ENCODE measurements around the gene MANF.

The MANF gene

DNA sequence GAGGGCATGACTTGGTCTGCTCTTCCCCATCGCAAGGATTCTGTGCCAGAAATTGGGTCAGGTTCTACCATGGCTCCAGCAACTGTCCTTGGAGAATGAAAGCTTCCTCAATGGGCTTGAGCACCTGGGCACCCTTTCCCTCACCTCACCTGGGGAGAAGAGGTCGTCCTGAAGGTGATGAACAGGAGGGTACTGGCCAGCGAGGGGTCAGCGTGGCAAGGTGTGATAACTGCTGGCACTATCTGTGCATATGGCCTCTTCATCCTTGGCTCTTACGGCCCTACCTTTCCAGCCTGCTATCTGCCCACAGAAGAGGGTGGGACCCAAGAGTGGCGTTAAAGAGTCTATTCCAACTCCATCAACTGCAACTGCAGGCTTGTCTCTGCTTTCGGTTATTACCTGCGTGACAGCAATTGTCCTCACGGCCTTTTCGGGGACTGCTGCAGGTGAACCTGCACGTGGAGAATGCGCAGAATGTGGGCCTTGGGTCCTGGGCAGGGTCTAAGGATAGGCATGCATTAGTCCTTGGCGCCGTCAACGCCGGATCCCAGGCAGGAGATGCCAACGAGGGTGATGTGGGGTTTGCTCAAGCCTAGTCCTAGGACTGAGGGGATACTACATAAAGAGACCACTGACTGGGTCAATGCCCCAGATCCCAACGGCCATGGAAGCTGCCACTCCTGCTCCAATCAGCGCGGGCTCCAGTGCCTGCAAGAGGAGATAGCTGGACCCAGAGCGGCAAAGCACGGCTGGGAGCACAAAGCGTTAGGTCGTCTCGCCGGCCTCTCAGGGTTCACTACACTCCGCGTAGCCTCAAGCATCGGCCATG, 5.4 kb downstream of the MANF start:
- DNase-seq, result no peak

DNA sequence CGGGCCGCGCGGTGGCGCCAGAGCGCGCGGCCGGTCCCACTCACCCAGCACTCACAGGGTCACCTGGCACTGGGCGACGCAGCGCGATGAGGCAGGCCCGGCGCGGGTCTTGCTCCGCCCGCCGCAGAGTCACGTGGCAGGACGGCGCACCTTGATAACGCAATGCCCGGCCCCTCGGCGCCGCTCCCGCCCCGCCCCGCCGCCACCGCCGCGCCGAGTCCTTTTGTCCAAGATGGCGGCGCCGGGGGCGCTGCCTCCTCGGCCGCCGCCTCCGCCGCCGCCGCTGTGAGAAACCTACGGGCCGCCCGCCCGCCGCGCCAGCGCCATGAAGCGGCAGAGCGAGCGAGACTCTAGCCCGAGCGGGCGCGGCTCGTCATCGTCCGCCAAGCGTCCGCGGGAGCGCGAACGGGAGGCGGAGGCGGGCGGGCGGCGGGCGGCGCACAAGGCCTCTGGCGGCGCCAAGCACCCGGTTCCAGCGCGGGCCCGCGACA, 6.0 kb downstream of the MANF start, which contains the start of gene RBM15B:
TSS of gene RBM15B (plus strand) at position 211 of the 491 bp plus-strand sequence. CDS start at position 326, 115 bp downstream.
- DNase-seq, result peak; percentile 74

DNA sequence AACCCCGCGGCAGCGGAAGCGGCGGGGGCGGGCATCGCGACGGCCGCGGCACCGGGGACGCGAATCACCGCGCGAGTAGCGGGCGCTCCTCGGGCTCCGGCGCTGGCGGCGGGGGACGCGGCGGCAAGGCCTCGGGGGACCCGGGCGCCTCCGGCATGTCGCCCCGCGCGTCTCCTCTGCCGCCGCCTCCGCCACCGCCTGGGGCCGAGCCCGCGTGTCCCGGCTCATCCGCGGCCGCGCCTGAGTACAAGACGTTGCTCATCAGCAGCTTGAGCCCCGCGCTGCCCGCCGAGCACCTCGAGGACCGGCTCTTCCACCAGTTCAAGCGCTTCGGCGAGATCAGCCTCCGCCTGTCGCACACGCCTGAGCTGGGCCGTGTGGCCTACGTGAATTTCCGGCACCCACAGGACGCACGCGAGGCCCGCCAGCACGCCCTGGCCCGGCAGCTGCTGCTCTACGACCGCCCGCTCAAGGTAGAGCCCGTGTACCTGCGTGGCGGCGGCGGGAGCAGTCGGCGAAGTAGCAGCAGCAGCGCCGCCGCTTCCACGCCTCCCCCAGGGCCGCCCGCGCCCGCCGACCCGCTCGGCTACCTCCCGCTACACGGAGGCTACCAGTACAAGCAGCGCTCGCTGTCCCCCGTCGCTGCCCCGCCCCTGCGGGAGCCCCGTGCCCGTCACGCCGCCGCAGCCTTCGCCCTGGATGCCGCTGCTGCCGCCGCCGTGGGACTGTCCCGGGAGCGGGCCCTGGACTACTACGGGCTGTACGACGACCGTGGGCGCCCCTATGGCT, 6.7 kb downstream of the MANF start:
- DNase-seq, result no peak

DNA sequence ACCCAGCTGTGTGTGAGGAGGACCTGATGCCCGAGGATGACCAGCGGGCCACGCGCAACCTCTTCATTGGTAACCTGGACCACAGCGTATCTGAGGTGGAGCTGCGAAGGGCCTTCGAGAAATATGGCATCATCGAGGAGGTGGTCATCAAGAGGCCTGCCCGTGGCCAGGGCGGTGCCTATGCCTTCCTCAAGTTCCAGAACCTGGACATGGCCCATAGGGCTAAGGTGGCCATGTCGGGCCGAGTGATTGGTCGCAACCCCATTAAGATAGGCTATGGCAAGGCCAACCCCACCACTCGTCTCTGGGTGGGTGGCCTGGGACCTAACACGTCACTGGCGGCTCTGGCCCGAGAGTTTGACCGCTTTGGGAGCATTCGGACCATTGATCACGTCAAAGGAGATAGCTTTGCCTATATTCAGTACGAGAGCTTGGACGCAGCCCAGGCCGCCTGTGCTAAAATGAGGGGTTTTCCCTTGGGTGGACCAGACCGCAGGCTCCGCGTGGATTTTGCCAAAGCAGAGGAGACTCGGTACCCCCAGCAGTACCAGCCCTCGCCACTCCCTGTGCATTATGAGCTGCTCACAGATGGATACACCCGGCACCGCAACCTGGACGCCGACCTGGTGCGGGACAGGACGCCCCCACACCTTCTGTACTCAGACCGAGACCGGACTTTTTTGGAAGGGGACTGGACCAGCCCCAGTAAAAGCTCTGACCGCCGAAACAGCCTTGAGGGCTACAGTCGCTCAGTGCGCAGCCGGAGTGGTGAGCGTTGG, 7.5 kb downstream of the MANF start:
- no peak for DNase-seq

DNA sequence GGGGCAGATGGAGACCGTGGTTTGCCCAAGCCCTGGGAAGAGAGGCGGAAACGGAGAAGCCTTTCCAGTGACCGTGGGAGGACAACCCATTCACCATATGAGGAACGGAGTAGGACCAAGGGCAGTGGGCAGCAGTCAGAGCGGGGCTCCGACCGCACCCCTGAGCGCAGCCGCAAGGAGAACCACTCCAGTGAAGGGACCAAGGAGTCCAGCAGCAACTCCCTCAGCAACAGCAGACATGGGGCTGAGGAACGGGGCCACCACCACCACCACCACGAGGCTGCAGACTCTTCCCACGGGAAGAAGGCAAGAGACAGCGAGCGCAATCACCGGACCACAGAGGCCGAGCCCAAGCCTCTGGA, 8.0 kb downstream of the MANF start:
- no peak for DNase-seq

DNA sequence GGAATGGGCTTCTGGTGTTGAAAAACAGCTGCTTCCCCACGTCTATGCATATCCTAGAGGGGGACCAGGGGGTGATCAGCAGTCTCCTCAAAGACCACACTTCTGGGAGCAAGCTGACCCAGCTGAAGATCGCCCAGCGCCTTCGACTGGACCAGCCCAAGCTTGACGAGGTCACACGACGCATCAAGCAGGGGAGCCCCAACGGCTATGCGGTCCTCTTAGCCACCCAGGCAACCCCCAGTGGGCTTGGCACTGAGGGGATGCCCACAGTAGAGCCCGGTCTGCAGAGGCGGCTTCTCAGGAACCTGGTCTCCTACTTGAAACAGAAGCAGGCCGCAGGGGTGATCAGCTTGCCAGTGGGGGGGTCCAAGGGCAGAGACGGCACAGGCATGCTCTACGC, 8.5 kb downstream of the MANF start:
- DNase-seq, result no peak

DNA sequence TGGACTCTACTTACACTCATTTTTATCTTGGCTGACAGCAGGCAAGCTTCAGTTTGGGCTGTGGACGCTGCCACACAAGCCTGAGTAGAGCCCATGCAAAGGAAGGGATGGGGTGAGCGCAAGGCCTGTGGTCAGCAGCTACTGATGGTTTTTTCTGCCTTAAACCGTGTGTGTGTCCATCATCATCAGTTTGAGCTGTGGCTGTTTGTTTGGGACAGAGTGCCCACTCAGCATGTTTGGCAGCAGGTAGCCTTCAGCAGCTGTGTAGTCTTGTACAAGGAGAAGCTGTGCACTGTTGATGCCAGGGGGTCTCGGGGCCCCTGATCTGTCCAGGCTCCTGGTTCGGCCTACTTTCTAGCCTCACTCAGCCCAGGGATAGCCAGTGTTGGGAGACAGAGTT, 9.4 kb downstream of the MANF start:
- no peak for DNase-seq

DNA sequence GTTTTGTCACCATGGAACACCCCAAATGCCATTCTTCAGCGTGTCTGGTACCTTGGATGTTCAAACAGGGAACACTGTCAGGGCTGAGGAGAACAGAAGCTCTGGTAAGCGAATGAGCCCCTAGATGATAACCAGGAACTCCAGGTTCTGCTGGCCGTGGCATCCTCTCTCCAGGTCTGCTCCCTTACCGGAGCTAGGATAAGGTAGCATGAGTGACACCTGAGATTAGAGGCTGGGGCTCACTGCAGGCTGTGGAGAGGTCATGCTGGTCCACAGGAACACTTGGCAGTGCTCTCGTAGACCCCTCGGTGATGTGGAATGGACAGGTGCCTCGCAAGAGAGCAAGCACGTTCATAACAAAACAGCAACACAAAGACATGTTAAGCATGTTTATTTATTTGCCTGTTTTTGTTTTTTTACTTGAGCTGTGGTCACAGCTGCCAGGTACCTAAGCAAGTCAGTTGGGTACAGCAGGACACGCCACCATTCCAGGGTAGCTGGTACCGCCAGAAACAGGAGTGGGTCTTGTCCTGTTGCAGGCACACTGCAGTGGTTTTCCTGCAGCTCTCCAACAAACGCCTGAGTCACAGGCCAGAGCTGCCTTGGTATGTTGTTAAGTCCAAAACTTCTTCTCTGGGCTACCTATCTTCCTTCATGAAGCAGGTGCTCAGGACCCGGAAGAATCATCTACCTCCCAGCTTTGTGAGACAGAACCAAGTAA, 10.6 kb downstream of the MANF start:
- DNase-seq, result no peak

DNA sequence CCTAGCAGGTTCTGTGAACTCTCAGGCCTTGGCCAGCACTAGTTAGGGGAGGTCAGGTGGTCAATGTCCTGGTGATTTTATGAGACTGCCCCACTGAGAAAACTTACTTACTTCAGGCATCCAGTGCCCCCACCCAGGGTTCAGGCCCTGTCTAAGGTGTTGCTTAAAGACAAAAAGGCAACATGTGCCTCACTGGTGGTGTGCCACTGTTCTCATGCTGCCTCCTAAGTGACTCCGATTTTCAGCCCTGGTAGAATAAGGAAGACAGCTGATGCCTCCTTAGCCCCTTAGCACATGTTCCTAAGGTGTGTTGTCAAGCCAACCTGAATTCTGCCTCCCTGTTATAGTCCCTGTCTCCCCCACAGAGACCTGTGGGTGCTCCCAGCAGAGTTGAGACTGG, 11.3 kb downstream of the MANF start:
- DNase-seq, result no peak

DNA sequence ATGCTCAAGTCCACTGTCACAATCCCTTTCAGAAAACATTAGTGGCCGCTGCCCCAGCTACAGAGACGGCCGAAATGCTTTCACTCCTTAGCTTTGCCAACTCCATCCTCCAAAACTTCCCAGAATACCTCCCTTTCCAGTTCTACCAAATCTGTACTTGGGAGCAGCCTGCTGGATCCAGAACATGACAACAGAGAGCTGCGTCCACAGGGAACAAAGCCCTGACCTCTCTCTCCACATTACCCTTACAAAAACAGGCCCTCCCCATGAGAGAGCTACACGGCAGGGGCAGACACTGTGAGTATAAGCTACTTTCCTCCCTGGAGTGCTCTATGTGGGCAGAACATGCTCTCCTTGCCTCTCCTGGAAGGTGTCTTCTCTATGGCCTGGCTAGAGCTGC, 12.3 kb downstream of the MANF start:
- DNase-seq, result no peak

DNA sequence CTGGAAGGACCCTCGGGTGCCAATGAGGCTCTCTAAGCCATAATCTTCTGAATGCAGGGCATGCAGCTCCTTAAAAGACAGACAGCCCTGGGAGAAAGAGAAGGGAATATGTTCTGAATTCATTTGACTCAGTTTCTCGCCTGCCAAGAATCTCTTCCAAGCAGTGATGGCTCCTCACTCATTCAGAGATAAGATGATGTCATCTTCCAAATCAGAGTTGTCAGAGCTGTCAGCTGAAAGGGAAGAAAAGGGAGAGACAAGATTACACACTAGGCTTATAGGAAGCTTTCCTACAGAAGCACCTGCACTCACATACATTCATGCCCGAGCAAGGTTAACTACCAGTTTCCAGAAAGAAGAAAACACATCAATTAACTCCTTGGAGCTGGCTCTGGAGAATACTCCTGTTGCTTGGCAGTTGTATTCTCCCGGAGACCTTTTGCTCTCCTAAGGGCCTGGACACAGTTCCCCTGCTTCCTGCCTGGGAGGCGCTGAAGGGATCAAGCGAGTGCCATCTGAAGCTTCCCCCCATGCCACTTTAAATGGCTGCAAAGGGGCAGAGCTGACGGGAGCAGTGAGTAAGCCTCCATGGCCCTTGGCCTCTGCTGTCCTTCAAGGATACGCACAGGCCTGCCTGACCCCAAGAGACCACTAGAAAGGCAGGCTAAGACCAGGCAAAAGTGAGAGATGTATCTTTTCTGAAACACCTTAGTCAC, 13.7 kb downstream of the MANF start:
- no peak for DNase-seq

DNA sequence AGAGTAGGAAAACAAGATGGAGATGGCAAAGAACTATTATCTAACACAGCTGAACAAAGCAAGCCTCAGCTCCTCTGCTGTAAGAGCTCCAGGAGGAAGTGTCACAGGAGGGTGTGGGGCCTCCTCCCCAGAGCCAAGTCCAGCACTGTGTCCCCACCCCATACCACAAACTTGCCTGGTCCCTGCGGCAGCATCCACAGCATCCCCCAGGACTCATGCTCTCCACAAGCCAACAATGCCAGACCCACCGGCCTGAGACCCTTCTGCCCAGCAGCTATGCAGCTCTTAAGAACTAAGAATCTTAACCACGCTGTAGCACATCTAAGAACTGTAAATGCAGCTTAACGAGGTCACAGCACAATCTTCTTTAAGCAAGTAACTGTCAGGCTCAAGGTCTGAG, 15.1 kb downstream of the MANF start:
- DNase-seq, result no peak

DNA sequence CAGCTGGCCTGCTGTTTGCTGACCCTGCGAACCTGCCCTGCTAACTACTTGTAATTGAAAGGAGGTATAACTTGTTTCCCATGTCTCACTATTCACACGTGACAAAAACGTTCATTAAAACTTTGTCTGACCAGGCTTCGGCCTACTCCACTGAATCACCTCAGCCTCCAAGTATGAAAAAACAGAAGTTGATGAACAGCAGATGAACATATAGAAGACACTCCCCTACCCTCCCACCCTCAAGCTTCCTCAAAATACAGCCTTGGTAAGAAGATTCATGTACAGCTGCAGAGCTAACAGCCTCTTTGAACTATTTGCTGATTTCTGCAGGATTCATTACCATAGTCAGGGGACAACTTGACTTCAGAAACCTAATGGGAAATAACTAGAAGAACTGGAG, 16.6 kb downstream of the MANF start:
- no peak for DNase-seq

DNA sequence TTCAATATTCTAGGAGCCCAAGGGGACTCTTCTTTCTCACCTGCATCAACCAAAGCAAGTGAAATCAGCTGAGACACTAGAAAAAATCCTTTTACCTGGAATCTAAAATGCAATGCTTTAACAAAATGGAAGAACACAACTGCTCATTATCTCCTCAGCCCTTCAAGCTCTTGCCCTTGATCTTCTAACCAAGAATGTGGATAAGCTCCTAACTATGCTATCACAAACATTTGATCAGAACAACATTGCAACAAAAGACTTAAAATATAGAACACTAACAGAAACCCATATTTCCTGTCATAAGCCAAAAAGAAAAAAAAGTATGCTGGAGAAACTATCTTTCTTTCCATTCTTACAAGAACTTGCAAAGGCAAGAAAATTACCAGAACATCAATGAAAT, 18.6 kb downstream of the MANF start:
- DNase-seq, result no peak

DNA sequence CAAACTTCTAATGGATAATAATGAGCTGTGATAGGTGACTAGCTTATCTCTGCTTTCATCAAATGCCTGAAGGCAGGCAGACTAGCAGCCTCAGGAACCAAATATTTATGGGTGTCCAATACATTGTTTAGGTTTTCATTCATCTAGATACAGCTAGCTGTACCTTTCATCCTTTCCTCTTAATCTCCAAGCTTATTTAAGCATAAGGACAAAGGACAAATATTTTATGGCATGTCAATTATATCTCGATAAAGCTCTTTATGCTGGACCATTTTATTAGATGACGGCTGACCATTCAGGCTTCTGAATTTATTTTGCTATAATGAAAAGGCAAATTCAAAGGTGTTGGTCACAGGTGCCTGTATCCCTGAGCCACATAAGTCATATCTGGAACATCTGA, 22.9 kb downstream of the MANF start:
- DNase-seq, result no peak

DNA sequence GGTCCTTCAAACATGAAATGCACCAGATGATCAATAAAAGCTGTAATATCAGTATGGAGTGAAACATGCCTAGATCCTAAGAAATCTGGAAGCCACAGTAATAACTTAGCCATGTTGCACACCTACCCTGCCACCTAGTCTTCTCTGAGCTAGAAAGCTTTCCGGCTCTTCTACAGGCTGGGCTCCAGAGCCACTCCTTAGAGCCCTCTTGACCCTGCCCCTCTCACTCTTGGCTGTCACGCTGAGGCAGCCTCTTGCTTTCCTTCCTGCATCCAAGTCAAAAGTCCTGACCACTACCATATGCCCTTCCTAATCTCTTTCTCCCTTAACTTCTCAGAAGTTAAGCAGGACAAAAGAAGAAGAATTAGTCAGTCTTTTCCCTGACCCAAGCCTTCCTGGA, 23.7 kb downstream of the MANF start:
- no peak for DNase-seq

DNA sequence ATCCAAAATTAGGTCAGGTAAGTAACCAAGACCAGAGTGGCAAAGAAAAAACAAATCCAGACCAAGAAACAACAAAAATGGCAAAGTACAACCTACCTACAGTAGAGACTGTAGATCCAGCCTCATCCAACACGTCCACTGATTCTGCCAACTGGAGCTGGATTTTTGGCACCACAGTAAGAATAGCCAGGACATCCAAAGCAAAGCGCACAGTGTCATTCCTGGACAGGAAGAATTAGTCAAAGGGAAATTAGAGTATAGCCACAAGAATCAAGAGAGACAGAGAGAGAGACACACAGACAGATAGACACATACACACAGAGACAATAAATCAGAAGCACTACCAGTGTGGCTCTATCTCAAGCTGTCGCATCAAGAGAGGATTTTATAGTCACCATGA, 37.1 kb downstream of the MANF start:
- no peak for DNase-seq

DNA sequence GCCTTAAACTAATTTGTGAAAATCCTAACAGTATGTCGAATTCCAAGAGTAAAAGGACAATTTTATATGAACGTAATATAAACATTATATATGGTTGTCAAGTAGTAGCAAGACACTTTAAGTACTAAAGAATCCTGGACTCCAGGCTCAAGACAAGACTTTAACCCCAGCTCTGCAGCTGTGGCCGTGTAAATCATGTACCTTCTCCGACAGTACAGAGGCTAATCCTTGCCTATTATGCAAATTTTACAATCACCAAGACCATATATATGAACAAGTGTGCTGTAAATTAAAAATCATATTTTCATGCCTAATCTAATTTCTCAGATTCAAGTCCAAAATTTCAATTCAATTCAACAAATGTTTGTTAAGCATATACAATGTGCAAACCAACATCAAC, 41.8 kb downstream of the MANF start:
- no peak for DNase-seq

DNA sequence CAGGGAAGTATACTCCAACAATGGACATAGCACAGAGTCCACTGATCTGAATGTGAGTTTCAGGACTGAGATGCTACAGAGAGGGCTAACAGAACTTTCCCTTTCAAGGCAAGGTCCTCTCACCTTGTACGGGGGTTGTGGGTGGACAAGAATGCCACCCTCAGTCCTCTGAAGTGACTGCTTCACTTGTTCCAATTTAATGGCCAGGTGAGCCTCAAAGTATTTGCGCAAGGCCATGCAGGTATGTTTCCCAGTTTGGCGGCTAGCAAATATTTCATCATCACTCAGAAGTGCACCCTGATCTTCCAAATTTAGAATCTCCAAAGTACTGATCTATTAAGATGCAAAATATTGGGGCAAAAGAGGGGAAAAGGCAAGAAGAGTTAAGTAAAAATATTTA, 44.0 kb downstream of the MANF start:
- no peak for DNase-seq

DNA sequence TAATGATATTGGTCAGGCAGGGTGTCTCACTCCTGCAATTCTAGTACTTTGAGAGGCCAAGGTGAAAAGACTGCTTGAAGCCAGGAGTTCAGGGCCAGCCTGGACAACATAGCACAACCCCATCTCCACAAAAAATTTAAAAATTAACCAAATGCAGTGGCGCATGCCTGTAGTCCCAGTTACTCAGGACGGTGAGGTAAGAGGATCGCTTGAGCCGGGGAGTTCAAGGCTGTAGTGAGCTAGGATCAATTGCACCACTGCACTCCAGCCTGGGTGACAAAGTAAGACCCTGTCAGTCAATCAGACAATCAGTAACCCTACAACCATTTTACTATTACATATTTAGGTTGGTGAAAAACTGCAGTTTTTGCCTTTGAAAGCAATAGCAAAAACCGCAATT, 49.0 kb downstream of the MANF start:
- no peak for DNase-seq

DNA sequence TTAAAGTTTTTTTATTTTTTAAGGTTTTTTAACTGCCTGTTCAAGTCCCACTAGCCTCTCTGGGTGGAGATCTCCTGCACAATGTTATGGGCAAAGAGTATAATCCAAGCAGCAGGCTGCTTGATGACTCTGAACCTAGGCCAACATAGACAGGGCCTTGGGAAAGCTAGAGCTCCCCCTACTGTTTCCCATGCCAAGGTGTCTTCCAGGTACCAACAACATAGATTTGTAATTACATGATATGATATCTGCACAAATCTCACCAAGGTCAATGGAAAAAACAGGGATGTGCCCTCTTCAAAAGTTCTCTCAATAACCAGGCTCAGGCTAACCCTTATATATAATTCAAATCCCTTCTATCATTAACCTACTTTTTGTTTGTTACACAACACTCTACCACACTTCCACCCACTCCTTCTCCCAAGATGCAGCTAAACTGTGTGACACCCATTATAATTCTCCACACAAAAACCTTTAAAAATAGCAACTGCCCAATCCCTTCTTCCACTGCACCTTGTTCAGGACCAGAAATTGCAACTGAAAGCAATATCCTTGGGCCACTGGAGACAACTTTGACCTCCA, 49.7 kb downstream of the MANF start:
- peak; percentile 23 for DNase-seq
